Measurements from ENCODE around the gene UPK3B.
"Not testable (repeated sequence)": the region's sequence is repeated elsewhere in the genome, so short reads cannot be mapped to it uniquely, and the experiment has no call there.

Gene UPK3B

DNA sequence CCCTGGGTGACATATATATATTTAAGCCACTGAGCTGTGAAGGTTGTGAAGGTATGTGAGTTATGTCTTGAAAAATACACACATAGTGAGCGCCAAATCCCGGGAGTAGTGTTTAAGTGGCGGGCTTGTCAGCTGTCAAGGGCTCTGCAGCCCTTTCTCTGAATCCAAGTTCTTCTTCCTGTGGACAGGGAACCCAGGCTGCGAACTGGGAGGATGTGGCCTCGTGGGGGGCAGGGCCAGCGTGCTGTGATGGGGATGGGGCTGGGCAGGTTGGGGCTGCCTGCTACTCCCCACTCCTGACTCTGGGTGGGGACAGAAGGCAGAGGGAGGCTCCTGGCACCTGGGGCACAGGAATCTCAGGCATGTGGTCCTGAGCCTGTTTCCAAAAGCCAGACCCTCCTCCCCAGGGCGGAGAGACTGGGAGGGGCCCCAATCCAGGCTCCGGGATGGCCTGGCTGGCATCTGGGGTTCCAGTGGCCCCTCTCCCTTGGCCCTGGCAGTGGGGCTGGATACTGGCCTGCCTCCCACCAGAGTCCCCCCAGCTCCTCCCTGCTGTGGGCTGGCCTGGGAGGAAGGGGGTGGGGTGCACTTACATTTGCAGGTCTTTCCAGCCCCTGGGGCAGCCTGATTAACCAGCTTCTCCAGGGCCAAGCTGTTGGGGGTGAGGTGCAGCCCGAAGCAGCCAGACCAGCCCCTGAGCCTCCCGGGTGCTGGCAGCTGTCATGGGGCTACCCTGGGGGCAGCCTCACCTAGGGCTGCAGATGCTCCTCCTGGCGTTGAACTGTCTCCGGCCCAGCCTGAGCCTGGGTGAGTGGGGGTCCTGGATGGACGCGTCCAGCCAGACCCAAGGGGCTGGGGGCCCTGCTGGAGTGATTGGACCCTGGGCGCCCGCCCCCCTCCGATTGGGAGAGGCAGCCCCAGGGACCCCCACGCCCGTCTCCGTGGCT, at the start of gene UPK3B:
Gene UPK3B (plus strand): TSS at position 622 of the 947 bp plus-strand sequence. CDS start 101 bp downstream, at position 723.
- no peak for DNase-seq

GRCh38 chr7:76460767-76461166, 49.6 kb upstream of the UPK3B start:
- DNase-seq = not testable (repeated sequence)

- not testable (repeated sequence) for DNase-seq
Observed at GRCh38 chr7:76461464-76462101, 48.8 kb upstream of the UPK3B start, which contains the start of gene DTX2. TSS of gene DTX2 (plus strand) at chr7:76461709. CDS start at chr7:76480510, 18,801 bp downstream.

DNA sequence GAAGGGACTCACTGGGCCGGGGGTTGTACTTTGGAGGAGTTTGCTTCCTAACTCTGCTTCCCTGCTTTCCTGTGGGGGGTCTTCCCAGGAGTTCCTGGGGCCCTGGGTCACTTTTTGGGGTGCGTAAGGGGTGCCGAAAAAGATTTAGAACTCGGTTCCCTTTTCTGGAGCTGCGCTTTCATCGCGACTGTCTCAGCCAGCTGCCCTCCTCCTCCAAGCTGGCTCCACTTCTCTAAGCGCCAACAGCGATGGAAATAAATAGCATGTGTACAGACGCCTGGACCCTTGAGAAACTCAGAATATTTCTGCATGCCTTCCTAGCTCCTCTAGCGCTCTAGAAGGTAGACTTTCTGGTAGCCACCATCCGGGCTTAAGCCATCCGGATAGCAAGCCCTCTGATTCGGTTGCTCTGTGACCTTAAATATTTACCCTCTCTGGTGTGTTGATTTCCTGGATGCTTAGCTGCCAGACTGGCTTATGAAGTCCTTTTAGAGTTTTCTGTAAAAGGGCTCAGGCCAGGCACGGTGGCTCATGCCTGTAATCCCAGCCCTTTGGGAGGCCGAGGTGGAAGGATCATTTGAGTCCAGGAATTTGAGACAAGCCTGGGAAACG, 48.0 kb upstream of the UPK3B start:
- not testable (repeated sequence) for DNase-seq

GRCh38 chr7:76464959-76465358, 45.4 kb upstream of the UPK3B start:
- DNase-seq = not testable (repeated sequence)

DNA sequence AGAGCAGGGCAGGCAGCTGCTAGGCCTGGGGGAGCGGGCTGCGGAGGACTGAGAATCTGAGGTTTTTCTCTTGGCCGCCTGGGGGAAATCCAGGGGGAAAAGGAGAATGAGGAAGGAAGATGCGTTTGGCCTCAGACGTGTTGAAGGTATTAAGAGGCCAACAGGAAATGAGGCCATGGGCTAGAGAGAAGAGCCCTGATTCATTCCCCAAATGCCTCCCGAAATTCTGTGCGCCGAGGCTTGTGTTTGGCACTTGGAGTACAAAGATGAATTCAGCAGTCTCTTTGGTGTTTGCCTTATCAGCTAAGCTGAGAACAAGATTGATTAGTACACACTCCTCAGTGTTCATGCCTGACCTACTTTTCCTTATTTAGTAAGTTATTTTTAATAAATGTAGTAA, 44.4 kb upstream of the UPK3B start:
- DNase-seq = not testable (repeated sequence)

DNA sequence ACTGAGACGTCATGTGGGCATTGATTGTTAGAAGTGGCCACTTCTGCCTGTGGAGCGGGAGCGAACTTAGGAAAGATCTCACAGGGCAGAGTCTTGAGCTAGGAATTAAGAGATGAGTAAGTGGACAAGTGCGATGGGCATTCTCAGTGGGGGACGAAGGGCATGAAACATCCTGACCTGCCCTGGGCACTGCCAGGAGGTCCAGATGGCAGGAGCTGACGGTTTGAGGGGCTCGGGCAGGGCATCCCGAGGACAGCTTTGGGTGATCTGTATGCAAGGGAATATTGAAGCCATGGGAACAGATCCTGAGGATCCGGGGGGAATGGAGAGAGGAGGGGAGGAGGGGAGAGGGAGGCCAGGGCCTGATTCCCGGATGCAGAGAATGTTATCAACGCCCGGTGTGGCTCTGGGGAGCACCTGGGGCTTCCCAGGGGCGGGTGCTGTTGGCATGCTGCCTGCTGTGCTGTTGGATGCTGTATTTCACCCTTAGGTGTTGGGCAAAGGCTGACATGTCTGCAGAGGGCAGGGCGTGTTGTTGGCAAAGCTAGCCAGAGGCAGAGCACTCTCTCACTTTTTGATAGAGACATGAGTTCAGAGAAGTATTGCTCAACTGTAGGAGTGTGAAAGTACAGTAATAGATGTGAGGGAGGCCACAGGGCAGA, 42.5 kb upstream of the UPK3B start:
- DNase-seq = not testable (repeated sequence)

DNA sequence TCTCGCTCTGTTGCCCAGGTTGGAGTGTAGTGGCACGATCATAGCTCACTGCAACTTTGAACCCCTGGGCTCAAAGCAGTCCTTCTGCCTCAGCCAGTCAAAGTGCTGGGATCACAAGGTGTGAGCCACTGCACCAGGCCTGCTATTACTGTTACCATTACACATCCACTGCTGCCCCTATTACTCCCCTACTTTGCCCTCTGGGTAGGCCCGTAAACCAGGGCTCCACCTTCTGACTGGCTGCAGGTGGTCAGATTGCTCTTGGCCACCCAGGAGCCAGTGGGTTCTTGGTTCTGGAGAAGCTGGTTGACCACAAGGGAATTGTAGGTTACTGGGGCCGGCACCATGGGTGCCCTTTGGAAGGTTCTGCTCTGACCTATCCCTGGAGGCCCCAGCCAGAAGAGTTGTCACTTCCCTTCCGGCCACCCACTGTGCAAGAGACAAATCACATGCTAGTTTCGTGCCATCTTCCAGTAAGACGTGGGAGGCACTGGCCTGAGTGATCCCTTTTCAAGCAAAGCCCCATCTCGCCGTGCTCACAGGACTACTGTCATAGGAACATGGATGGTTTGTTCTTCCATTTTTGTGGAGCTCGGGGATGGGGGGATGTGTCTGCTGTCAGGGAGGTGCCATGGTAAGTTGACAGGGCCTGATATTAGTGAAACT, 38.7 kb upstream of the UPK3B start:
- DNase-seq = not testable (repeated sequence)

DNA sequence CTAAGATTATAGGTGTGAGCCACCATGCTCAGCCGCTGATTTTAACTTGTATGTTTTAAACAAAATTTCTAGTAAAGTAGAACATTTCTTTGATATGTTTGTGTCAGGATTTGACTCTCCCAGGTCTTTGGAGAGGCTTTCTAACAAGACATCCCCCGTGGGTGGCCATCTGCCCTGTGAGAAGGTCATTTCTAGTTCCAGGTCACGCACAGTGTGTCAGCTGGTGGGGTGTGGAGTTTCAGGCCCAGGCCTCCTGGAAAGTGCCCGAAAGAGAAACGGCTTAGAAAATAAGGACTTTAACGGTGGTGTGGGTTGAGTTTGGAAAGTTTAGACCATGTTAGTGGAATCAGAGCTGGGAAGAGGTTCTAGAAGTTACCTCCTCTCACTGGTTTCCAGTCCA, 37.3 kb upstream of the UPK3B start:
- DNase-seq = not testable (repeated sequence)

DNA sequence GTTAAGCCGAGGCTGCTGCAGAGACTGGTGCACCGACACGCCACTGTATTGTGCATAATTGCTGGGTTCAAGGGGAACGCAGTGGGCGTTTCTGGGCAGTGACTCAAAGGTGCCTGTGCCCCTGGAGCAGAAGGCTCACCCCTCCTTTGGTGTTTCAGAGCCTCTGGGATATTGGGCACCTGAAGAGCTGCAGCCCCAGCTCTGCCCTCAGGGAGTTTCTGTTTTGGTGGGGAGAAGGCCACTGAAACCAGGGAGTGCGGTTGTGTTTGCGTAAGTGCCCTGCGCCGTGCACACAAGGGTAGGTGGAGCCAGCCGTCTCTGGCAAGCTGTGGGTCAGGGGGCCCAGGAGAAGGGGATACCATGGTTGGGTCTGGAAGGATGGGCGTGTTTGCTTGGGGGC, 34.1 kb upstream of the UPK3B start:
- DNase-seq = not testable (repeated sequence)

GRCh38 chr7:76476742-76477474, 33.4 kb upstream of the UPK3B start:
- not testable (repeated sequence) for DNase-seq

DNA sequence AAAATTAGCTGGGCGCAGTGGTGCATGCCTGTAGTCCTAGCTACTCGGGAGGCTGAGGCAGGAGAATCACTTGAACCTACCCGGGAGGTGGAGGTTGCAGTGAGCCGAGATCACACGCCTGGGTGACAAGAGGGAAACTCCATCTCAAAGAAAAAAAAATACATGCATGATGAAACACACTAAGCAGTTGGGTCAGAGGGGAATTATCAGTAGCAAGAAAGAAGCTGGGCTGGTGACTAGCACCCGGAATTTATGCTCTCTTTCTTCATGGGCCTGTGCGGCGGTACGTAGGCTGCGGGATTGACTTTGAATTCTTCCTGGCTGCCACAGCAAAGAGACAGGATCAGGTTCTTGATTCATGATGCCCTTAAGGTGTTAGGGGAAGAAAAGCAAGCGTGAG, 30.7 kb upstream of the UPK3B start:
- not testable (repeated sequence) for DNase-seq

- DNase-seq = not testable (repeated sequence)
Observed at GRCh38 chr7:76480403-76481253, 29.7 kb upstream of the UPK3B start.

DNA sequence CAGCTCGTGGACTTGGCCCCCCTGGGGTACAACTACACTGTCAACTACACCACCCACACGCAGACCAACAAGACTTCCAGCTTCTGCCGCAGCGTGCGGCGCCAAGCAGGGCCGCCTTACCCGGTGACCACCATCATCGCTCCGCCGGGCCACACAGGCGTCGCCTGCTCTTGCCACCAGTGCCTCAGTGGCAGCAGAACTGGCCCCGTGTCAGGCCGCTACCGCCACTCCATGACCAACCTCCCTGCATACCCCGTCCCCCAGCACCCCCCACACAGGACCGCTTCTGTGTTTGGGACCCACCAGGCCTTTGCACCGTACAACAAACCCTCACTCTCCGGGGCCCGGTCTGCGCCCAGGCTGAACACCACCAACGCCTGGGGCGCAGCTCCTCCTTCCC, 27.7 kb upstream of the UPK3B start:
- DNase-seq = not testable (repeated sequence)

DNA sequence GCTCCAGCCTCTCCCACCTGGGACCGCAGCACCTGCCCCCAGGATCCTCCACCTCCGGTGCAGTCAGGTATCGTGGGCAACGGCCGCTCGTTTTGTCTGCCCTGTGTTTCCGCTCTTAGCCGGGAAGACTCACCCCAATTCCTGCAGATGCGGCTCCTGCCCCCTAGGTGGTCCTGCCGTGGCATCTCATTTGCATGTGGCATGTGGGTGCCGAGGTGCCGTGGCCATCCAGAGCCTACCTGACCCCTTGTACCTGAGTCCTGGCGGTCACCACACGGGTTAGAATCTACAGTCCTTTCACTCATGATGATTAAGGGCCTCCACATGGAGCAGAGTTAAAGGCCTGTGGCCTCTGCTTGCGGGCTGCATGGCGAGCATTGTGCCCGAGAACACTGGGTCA, 27.3 kb upstream of the UPK3B start:
- DNase-seq = not testable (repeated sequence)

DNA sequence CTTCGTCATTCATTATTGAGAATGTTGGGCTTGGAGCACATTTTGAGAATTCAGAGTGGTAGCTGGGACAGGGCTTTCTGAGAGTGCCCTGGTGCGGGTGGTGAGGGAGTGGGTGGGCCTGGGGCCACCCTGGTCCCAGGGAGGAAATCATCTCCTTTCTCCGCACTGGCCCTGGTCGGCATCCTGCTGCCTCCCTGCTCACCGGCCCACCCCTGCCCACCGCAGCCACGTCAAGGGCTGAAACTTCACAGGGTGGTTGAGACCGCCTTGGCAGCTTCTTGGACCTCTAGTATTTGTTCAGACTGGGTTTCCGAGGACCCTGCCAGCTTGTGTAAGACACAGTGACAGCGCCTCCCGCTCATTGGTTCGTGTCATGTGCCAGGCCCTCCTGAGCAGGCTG, 25.9 kb upstream of the UPK3B start:
- not testable (repeated sequence) for DNase-seq

DNA sequence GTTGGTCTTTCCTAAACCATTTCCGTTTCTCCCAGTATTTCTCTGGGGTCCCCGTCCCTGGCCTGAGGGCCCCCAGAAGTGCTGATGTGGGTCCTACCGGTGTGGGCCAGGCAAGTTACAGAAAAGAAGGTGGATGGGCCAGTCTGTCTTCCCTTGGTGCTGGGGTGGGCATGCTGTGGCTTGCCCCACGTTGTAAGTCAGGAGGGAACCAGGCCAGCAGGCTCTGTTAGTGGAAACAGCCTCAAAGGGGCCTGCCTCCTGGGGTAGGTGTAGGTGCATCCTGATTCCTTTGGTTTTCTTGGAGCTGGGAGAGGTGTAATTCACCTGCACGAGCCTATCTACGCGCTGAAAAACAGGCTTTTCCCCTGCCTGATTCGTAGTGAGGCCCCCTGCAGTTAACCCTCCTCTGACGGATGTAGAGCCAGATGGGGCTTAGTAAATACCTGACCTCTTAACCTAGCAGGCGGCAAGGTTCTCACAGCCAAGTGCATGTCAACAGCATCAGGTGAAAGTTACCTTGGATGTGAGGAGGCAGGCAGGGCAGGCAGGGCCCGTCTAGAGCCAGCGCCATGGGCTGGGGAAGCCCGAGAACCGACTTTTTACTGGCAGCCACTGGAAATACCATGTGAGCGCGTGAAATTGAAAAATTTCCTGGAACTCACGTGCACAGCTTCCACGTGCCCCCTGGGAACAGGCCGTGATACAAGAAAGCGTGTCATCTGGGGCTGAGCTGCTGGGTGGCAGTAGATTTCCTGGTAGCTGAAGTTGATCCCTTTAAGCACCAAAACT, 24.3 kb upstream of the UPK3B start:
- not testable (repeated sequence) for DNase-seq

DNA sequence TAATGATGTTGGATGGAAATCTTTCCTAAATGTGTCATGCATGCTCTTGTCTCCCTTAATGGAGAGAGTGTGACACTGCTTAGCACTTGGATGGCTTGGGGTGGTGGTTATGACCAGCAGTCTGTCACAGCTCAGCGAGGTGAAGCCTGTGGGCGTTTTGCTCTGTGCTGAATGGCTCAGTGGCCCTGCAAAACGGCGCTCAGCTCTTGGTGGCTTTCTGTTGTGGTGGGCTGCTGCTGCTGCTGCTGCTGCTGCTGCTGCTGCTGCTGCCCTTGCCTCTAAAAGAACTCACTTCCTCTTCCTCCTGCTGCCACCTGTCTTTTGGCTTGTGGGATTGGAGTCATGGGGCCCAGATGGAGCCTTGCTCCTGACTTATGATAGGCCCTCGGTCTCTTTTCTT, 23.7 kb upstream of the UPK3B start:
- not testable (repeated sequence) for DNase-seq

DNA sequence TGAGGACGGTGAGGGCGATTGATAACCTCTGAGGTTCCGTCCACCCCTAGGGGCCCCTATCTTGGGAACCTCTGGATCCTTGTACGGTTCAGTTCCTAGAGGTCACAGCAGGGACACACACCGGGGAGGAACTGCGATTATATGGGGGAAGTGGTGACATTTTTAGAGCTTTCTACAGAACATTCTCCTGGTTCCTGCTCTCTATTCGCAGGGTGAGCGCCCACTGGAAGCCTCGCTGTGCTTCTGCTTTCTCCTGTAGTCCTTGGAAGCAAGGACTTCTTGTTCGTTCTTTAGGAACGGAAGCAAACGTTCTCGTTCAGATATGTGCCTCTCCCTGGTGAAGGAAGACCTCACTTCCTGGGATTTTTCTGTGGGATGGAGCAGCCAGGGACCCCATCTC, 22.4 kb upstream of the UPK3B start:
- DNase-seq = not testable (repeated sequence)

DNA sequence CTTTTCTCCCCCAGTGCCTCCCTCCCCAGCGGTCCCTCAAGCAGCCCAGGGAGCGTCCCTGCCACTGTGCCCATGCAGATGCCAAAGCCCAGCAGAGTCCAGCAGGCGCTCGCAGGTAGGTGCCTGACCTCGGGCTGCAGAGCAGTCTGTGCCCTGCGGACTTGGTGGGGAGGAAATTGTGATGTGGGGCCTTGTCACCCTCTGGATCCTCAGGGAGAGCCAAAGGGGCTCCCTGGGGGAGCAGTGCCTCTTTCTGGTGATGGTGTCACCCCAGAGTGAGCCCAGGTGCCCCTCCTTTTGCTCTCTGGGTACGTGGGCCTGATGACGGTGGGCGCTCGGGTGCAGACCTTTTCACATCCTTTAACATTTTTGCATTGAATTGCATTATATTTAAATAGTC, 18.2 kb upstream of the UPK3B start:
- DNase-seq = not testable (repeated sequence)
